Left lung (tissue), 10 donors: Measurements from ENCODE around the gene CDH13. TPM values are rescaled to one million over a fixed set of nuclear protein-coding genes. Genes with fewer than 3 reads are reported as not detected.

Experiments used
- ATAC-seq: fragments of 200-7000 bp; cut with Tn5 transposase; one replicate; pipeline ENCODE4 v1.9.1; 2020; ENCODE audit warnings: moderate library complexity
- DNase-seq, 4 donors: peaks; one replicate each; pipeline ENCODE4 v3.0.0-alpha.2; 2013 to 2020
- H3K27ac ChIP-seq, 2 donors: fragments of 200-600 bp; sonication (generic) in 1 of 2; one replicate each; pipeline versions ENCODE4 v1.5.0 to v1.8.0; 2020 to 2021
- H3K27me3 ChIP-seq, 2 donors: fragments of 200-600 bp; sonication (generic) in 1 of 2; one replicate each; pipeline versions ENCODE4 v1.5.0 to v1.8.0; 2020 to 2021
- H3K36me3 ChIP-seq, 2 donors: fragments of 200-600 bp; sonication (generic) in 1 of 2; one replicate each; pipeline versions ENCODE4 v1.5.0 to v1.8.0; 2020 to 2021
- H3K4me1 ChIP-seq, 2 donors: fragments of 200-600 bp; one replicate each; pipeline ENCODE4 v1.8.0; 2021
- H3K4me3 ChIP-seq, 2 donors: fragments of 200-600 bp; sonication (generic) in 1 of 2; one replicate each; pipeline versions ENCODE4 v1.5.0 to v1.8.0; 2020 to 2021; ENCODE audit warnings: mild to moderate bottlenecking in 1 of 2
- H3K9me3 ChIP-seq, 2 donors: fragments of 200-600 bp; sonication (generic) in 1 of 2; one replicate each; pipeline versions ENCODE4 v1.5.0 to v1.8.0; 2020 to 2021
- CTCF ChIP-seq, 2 donors: fragments of 200-600 bp; sonication (generic) in 1 of 2; IDR thresholded peaks; one replicate each; pipeline versions ENCODE4 v1.5.0 to v1.8.0; 2021; ENCODE audit warnings: antibody characterized with exemption in 2 of 2
- intact Hi-C, 2 donors: fragments of 100-400 bp; cut with DNase I; formaldehyde crosslinking; loops; one replicate each; pipeline versions ENCODE4 v1.11.2 to v1.14.2; 2022
- polyA plus RNA-seq, 6 donors: library from polyadenylated mRNA; unstranded; fragments of 120-200 nt; gene quantifications; one replicate each; pipeline ENCODE4 v1.2.1, GENCODE V29; 2013; ENCODE audit not compliant: insufficient read length in 6 of 6
- total RNA-seq, 2 donors: library from RNA; stranded (reverse); fragmentation: NEBNext Ultra II Directional; extraction: Animal tissue kit (Norgen Biotek cat#: 25700); gene quantifications; one replicate each; pipeline ENCODE4 v1.2.1, GENCODE V29; 2021
- donor health status: DM: no; HTN: yes; CAD: no.
- donor health status: DM: no; HTN: no; CAD: no.

The CDH13 gene
- total and polyA plus RNA-seq, 8 donors, result 2.7 to 20.3 (median 3.2) TPM

GRCh38 chr16:83711069-83711468 is 1084.3 kb downstream of the CDH13 start:
- TF ChIP-seq CTCF (IDR thresholded peaks at IDR 0.05), result no peak
- no peaks in the 10 kb centered on the region for H3K36me3 ChIP-seq
- no peak for ATAC-seq
- H3K27me3 ChIP-seq, result no peaks in the 10 kb centered on the region
- peaks cover 0 to 4% of the 10 kb centered on the region in 2 donors for H3K4me1 ChIP-seq
- no peak overlapping the region for H3K4me3 ChIP-seq
- no peak for DNase-seq
- H3K9me3 ChIP-seq, result no peaks in the 10 kb centered on the region
- intact Hi-C loops, result no loop called here
- no peak overlapping the region for H3K27ac ChIP-seq

GRCh38 chr16:83713597-83713996 is 1086.8 kb downstream of the CDH13 start:
- H3K9me3 ChIP-seq, result no peaks in the 10 kb centered on the region
- DNase-seq, result no peak
- TF ChIP-seq CTCF (IDR thresholded peaks at IDR 0.05), result no peak
- intact Hi-C loops, result no loop called here
- H3K4me3 ChIP-seq, result no peak overlapping the region
- peak overlapping the region; percentile 14 to 77 for H3K27ac ChIP-seq
- no peaks in the 10 kb centered on the region for H3K36me3 ChIP-seq
- peak; percentile 73 for ATAC-seq
- H3K27me3 ChIP-seq, result no peaks in the 10 kb centered on the region
- peaks cover 0 to 4% of the 10 kb centered on the region in 2 donors for H3K4me1 ChIP-seq

- peak overlapping the region; percentile 14 to 77 for H3K27ac ChIP-seq
- H3K27me3 ChIP-seq, result no peaks in the 10 kb centered on the region
- no peak for DNase-seq
- no peaks in the 10 kb centered on the region for H3K36me3 ChIP-seq
- no peak for TF ChIP-seq CTCF (IDR thresholded peaks at IDR 0.05)
- no peak overlapping the region for H3K4me3 ChIP-seq
- H3K4me1 ChIP-seq, result peaks cover 0 to 4% of the 10 kb centered on the region in 2 donors
- intact Hi-C loops, result no loop called here
- no peaks in the 10 kb centered on the region for H3K9me3 ChIP-seq
- peak; percentile 84 for ATAC-seq
Observed at GRCh38 chr16:83714286-83714685, 1087.5 kb downstream of the CDH13 start.

DNA sequence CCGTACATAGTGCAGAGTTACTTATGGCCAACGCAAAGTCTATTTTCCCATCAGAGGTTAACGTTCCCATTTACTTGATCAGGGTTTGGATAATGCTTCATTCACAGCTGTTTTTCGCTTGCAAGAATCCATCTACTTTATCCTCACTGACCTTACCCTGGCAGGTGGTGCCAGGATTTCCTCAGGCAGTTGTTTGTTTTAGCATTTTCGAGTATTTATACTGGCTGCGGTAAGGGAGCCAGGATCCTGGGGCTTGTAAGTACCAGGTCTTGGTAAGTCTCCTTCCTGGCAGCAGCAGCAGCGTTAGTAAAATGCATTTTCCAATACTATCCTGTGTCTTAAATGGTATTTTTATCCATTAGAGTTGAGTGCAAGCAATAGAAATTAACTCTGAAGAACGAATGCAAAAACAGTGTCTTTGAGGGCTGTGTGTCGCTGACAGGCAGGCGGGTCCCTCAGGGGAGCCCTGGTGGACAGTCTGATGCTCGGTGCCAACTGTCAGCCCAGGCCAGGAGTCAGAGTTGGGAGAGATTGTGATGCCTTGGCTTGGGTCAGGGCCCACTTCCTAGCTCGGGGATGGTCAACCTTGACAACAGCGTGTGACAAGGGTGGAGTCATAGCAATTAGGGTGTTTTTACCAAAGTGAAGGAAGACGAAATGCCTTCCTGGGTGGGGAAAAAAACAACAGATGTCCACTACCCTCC is 1088.6 kb downstream of the CDH13 start:
- Histone ChIP-seq H3K36me3 (no peaks in the 10 kb centered on the region), H3K4me1 (peaks cover 0 to 4% of the 10 kb centered on the region in 2 donors), H3K9me3 (no peaks in the 10 kb centered on the region), H3K4me3 (no peak overlapping the region), H3K27ac (peak overlapping the region in 1 of 2 donors; percentile 44), H3K27me3 (no peaks in the 10 kb centered on the region)
- ATAC-seq (peak; percentile 87), DNase-seq (peak in 1 of 4 donors; percentile 40)
- TF ChIP-seq CTCF (IDR thresholded peaks at IDR 0.05), result no peak
- intact Hi-C loops, result no loop called here

DNA sequence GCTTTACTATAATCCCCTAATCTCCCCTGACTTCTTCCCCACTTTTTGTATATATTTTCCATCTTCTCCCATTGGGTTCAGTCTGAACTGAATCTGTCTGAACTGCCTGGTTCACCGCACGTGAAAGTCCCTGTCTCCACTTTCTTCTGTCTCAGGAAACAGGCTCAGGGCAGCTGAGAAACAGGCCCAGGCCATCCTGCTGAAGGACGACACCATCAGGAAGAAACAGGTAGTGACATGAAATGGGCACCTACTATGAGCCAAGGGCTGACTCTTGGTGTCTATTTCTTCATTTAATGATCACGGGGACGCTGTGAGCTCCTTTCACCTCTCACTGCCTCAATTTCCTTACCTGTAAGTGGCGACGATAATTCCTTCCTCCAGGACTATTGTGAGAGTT is 1090.5 kb downstream of the CDH13 start:
- Histone ChIP-seq H3K4me1 (peaks cover 0 to 4% of the 10 kb centered on the region in 2 donors), H3K27me3 (no peaks in the 10 kb centered on the region), H3K36me3 (no peaks in the 10 kb centered on the region), H3K4me3 (no peak overlapping the region), H3K27ac (no peak overlapping the region), H3K9me3 (no peaks in the 10 kb centered on the region)
- intact Hi-C loops, result no loop called here
- no peak for DNase-seq
- no peak for ATAC-seq
- TF ChIP-seq CTCF (IDR thresholded peaks at IDR 0.05), result no peak
